PFSK-1 (cell line): ENCODE results near the gene TAF1C.

Experiments used
- POLR2AphosphoS5 ChIP-seq: IDR thresholded peaks from 2 replicates; pipeline ENCODE4 v1.6.1; 2012; ENCODE audit warnings: low read depth, mild to moderate bottlenecking, control low read depth, low read length, moderate library complexity
- SIN3A ChIP-seq: IDR thresholded peaks from 2 replicates; pipeline ENCODE4 v1.6.1; 2012; ENCODE audit warnings: mild to moderate bottlenecking, low read length, moderate library complexity, borderline replicate concordance; ENCODE audit not compliant: insufficient read depth
- TAF1 ChIP-seq: IDR thresholded peaks from 2 replicates; pipeline ENCODE4 v1.6.1; 2012; ENCODE audit warnings: low read length, control low read depth, borderline replicate concordance; ENCODE audit not compliant: insufficient read depth
- TF ChIP-seq, protein P1 (sequence below), 2 experiments: IDR thresholded peaks; 2 replicates each; pipeline versions ENCODE4 v1.6.1 to v1.8.0; 2011 to 2012; ENCODE audit warnings: low read depth in 2 of 2, low read length in 2 of 2, control low read depth in 1 of 2, inconsistent platforms in 1 of 2, mild to moderate bottlenecking in 1 of 2, moderate library complexity in 1 of 2; ENCODE audit not compliant: insufficient read depth in 1 of 2

DNA sequence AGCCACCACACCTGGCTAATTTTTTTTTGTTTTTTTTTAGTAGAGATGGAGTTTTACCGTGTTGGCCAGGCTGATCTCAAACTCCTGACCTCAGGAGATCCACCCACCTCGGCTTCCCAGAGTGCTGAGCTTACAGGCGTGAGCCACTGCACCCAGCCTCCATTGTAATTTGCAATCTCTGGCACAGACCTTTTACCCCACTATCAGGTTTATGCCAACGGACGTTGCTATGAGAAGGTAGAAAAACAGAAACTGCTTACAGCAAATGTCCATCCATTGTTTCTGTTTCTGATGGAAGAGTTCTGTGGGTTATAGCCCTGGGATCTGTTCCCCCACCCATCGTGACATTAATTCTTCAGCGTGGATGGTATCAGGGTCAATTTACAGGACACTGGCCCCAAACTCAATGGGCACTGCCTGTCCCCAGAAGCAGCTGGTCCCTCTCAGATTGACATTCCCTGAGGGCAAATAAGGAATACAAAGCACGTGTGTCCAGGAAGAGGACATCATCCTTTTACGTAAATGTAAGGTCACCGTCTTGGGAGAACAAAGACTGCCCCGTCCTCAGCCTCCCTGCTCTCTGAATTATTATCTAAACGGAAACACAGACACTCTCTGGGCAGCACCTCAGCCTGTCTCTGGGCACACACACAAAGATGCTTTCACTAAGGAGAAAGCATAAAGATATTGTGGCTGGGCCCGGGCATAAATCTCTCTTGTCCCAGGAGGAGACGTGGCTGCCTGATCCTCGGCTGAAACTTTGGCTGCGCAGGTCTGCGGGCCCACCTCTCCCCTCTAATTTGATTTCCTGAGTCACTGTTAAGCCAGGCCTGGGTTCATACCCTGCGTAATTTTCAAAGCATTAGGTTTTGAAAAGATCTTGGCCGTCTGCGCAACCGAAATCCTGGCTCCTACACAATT, 47.7 kb upstream of the TAF1C start:
- TF ChIP-seq SIN3A (no peak), TAF1 (no peak), POLR2AphosphoS5 (no peak)
- TF ChIP-seq, protein P1, sequence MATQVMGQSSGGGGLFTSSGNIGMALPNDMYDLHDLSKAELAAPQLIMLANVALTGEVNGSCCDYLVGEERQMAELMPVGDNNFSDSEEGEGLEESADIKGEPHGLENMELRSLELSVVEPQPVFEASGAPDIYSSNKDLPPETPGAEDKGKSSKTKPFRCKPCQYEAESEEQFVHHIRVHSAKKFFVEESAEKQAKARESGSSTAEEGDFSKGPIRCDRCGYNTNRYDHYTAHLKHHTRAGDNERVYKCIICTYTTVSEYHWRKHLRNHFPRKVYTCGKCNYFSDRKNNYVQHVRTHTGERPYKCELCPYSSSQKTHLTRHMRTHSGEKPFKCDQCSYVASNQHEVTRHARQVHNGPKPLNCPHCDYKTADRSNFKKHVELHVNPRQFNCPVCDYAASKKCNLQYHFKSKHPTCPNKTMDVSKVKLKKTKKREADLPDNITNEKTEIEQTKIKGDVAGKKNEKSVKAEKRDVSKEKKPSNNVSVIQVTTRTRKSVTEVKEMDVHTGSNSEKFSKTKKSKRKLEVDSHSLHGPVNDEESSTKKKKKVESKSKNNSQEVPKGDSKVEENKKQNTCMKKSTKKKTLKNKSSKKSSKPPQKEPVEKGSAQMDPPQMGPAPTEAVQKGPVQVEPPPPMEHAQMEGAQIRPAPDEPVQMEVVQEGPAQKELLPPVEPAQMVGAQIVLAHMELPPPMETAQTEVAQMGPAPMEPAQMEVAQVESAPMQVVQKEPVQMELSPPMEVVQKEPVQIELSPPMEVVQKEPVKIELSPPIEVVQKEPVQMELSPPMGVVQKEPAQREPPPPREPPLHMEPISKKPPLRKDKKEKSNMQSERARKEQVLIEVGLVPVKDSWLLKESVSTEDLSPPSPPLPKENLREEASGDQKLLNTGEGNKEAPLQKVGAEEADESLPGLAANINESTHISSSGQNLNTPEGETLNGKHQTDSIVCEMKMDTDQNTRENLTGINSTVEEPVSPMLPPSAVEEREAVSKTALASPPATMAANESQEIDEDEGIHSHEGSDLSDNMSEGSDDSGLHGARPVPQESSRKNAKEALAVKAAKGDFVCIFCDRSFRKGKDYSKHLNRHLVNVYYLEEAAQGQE (IDR thresholded peaks at IDR 0.05; ENCODE audit: insufficient read depth in 1 of 2, low read depth in 2 of 2, low read length in 2 of 2): no peak
